ENCODE measurements around the gene MTA1.

The MTA1 gene

GRCh38 chr14:105455086-105455640 lies 35.5 kb downstream of the MTA1 start:
- DNase-seq (ENCODE audit: low spot score), result no peak
- in situ Hi-C loops (cut with MboI; ENCODE audit: low sequenced_read_pairs, unreplicated experiment), result no loop called here
- TF ChIP-seq CTCF (IDR thresholded peaks at IDR 0.05; ENCODE audit: borderline replicate concordance, control extremely low read depth, extremely low read depth, insufficient read depth, missing control alignments), result no peak

DNA sequence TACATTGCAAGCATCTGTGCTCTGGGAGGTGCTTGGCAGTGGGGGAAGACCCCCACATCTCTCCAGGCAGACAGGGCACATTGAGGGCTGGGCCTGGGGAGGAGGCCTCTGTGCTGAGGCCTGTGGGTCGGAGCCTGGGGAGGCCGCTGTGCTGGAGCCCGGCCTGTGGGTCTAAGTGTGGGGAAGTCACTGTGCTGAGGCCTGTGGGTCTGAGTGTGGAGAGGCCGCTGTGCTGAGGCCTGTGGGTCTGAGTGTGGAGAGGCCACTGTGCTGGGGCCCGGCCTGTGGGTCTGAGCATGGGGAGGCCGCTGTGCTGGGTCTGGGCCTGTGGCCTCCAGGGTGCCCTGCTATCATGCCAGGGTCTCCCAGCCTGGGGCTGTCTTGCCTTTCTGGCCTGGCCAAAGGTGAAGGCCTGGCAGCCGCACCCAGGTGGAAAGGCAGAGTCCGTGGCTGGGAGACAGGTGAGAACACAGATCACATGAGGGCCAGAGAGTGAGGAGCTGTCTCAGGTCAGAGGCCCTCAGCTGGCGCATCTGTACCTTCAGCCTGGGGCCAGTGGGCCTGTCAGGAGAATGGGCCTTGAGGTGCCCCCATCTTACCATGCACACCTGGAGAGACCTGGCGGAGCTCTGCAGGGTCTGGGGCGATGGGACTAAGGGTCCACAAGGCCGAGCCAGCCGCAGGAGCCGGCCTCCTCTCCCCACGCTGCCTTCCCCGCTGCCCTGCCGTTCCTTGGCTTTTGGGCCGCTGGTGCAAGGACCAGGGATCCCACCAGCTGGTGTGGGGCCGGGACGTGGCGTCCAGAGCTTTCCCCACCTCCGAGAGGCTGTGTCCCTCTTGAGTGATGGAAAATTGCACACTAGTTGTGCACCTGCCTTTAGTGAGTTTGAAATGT lies 36.4 kb downstream of the MTA1 start:
- no peak for TF ChIP-seq CTCF (IDR thresholded peaks at IDR 0.05; ENCODE audit: borderline replicate concordance, control extremely low read depth, extremely low read depth, insufficient read depth, missing control alignments)
- in situ Hi-C loops (cut with MboI; ENCODE audit: low sequenced_read_pairs, unreplicated experiment), result no loop called here
- DNase-seq (ENCODE audit: low spot score), result no peak

DNA sequence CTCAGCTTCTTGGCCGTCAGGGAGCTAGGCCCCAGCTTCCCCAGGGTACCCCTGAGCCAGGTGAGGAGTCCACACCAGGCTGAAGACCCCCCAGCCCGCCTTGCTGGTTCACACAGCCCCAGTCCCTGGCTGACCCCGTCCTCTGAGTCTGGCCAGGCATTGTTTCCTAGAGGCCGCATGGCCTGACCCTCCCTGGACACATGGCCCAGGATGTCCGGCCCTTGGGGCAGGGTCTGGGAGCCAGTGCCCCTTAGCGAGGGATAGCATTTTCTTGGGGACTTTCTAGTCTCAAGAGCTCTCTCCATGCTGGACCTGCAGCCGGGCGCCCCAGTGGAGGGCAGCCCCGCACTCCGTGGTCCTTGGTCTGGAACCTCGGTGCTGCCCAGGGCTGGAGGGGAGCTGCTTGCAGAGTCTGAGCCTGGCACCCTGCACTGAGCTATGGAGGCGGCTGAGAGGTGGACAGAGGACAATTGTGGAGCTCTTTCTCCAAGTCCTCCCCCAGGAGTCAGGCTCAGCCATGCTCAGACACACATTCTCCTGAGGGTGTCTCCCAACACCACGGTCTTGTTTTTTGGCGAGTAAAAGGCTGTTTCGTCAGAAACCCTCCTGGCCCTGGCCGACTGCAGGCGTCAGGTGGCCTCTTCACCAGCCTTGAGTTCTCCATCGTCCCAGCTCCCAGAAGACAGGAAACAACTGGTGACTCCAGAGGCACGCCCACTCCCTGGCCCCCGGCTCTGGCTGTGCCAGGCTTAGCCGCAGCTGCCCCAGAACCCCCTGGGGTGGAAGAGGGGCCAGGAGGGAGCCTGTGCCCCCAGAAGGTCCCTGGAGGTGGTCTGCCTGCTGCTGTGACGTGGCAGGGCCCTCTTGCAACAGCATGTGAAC lies 37.4 kb downstream of the MTA1 start:
- DNase-seq (ENCODE audit: low spot score), result no peak
- TF ChIP-seq CTCF (IDR thresholded peaks at IDR 0.05; ENCODE audit: borderline replicate concordance, control extremely low read depth, extremely low read depth, insufficient read depth, missing control alignments), result no peak
- in situ Hi-C loops (cut with MboI; ENCODE audit: low sequenced_read_pairs, unreplicated experiment), result no loop called here

DNA sequence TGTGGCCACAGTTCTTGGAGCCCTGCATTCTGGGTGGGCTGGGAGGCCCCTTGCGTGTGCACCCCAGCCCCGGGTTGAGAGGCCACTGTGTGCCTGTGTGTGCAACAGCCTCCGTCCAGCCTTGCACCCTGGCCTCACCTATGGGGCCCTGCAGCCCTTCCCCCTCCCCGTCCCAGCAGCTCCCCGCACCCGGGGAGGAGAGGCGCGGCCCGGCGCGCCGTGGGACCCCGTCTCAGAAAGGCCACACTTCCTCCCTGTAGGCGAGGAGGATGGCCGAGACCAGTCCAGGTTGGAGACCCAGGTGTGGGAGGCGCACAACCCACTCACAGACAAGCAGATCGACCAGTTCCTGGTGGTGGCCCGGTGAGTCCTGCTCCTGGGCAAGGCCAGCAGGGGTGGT lies 38.4 kb downstream of the MTA1 start:
- TF ChIP-seq CTCF (IDR thresholded peaks at IDR 0.05; ENCODE audit: borderline replicate concordance, control extremely low read depth, extremely low read depth, insufficient read depth, missing control alignments), result no peak
- in situ Hi-C loops (cut with MboI; ENCODE audit: low sequenced_read_pairs, unreplicated experiment), result no loop called here
- no peak for DNase-seq (ENCODE audit: low spot score)

DNA sequence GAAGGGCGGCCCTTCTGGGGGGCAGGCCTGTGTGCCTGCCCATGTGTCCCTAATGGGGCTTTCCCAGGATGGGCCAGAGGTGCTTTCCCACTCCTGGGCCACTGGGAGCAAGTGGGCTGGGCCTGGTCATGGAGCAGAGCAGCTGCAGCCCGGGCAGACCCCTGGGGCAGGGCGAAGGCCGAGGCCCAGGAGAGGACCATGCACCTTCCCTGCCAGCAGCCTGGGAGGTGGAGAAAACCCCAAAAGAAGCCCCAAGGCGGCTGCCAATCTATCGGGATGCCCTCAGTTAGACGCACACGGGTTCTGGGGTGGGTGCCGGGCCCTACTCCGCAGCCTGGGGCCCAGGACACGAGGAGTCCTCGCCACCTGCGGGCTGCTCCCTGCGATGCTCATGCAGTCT lies 38.9 kb downstream of the MTA1 start:
- TF ChIP-seq CTCF (IDR thresholded peaks at IDR 0.05; ENCODE audit: borderline replicate concordance, control extremely low read depth, extremely low read depth, insufficient read depth, missing control alignments), result no peak
- in situ Hi-C loops (cut with MboI; ENCODE audit: low sequenced_read_pairs, unreplicated experiment), result no loop called here
- no peak for DNase-seq (ENCODE audit: low spot score)

DNA sequence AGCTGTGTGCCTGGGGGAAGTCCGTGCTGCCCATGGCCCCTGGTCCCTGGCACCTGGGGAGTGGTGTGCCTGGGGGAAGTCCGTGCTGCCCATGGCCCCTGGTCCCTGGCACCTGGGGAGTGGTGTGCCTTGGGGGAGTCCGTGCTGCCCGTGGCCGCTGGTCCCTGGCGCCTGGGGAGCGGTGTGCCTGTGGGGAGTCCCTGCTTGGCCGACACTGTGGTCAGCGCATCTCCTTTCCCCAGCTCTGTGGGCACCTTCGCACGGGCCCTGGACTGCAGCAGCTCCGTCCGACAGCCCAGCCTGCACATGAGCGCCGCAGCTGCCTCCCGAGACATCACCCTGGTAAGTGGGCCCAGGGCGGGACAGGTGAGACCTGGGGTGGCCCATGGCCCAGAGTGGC lies 40.5 kb downstream of the MTA1 start:
- TF ChIP-seq CTCF (IDR thresholded peaks at IDR 0.05; ENCODE audit: borderline replicate concordance, control extremely low read depth, extremely low read depth, insufficient read depth, missing control alignments), result no peak
- no peak for DNase-seq (ENCODE audit: low spot score)
- in situ Hi-C loops (cut with MboI; ENCODE audit: low sequenced_read_pairs, unreplicated experiment), result no loop called here
